ENCODE measurements around the gene SLCO6A1.

DNA sequence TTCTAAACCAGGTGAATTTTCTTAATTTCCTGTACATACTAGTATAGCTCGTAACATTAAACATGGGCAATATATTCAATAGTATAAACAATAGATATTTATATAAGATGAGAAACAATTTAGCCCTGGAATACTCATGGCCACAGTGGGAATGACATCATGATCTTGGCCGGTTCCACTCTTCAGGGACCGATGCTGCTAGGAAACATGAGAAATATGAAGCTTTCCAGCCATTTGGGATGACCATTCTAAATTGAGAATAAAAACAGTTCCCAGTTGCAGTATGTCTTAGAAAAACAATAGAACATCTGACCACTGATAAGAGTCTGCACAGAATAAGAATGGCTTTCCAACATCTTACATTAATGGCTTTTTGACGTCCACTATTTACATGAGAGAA, 33.3 kb upstream of the SLCO6A1 start:
- TF ChIP-seq, protein P1, sequence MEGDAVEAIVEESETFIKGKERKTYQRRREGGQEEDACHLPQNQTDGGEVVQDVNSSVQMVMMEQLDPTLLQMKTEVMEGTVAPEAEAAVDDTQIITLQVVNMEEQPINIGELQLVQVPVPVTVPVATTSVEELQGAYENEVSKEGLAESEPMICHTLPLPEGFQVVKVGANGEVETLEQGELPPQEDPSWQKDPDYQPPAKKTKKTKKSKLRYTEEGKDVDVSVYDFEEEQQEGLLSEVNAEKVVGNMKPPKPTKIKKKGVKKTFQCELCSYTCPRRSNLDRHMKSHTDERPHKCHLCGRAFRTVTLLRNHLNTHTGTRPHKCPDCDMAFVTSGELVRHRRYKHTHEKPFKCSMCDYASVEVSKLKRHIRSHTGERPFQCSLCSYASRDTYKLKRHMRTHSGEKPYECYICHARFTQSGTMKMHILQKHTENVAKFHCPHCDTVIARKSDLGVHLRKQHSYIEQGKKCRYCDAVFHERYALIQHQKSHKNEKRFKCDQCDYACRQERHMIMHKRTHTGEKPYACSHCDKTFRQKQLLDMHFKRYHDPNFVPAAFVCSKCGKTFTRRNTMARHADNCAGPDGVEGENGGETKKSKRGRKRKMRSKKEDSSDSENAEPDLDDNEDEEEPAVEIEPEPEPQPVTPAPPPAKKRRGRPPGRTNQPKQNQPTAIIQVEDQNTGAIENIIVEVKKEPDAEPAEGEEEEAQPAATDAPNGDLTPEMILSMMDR (IDR thresholded peaks at IDR 0.05; ENCODE audit: low read length), result no peak
- TF ChIP-seq EZH2 (optimal IDR thresholded peaks at IDR 0.05; ENCODE audit: low read depth, low read length), result no peak
